NCI-H2081 (cell line): Measurements from ENCODE around the gene IGFBP5.

ENCODE experiments used
- DNase-seq, 2 experiments: peaks; one replicate each; lab custom pipeline; 2025; lab: John Stamatoyannopoulos, UW

The IGFBP5 gene

DNA sequence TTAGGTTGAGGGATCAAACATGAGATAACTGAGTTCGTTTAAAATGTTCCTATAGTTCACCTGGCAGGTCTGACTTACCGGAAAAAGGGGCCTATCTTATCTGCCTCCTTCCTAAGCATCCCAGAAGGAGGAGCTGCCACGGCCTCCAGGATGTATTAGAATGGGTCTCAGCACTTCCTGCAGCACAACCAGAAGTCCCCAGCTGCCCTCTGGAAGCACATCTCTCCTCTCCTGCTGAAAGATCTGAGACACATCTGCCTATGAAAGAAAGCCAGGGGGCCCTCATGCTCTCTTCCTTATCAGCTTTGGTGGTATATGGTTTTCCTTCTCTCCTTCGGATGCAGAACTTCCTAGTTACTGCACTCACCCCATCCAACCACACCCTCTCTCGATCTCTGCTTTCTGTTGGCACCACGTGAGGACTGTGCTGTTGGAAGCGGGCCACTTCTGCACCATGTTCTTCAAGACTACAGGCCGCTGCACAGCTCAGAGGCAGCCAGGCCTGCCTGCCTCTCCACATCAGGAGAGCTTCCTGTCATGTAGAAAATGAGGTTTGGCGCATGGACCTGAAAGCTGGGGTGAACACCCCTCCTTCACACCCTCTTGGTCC is 6.5 kb downstream of the IGFBP5 start:
- peak in 1 of 2 experiments; percentile 21 for DNase-seq

GRCh38 chr2:216687646-216688045 is 7.7 kb downstream of the IGFBP5 start:
- DNase-seq, result no peak

DNA sequence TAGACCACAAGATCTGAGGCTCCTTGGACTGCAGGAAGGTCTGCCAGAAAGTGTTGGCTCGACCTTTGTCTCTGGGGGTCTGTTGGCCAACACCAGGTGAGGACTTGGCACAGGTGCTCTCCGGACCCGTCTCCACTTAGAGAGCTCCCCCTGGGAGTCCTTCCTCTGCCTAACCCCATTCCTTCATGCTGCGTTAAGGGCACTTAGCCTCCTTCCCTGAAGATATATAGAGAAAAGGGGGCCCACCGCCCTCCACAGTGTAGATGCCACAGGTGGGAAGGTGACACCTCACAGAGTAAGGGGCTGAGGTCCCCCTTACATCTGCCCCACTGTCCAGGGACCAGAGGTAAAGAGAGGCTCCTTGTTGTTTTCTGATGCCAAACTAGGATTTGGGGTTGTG is 8.2 kb downstream of the IGFBP5 start:
- no peak for DNase-seq

- no peak for DNase-seq
These were observed 9.9 kb downstream of the IGFBP5 start for GRCh38 chr2:216685327-216685875.

GRCh38 chr2:216683846-216684245 is 11.5 kb downstream of the IGFBP5 start:
- no peak for DNase-seq

GRCh38 chr2:216681683-216682082 is 13.7 kb downstream of the IGFBP5 start:
- no peak for DNase-seq

- DNase-seq, result no peak
These were observed 14.3 kb downstream of the IGFBP5 start for GRCh38 chr2:216680951-216681629.

DNA sequence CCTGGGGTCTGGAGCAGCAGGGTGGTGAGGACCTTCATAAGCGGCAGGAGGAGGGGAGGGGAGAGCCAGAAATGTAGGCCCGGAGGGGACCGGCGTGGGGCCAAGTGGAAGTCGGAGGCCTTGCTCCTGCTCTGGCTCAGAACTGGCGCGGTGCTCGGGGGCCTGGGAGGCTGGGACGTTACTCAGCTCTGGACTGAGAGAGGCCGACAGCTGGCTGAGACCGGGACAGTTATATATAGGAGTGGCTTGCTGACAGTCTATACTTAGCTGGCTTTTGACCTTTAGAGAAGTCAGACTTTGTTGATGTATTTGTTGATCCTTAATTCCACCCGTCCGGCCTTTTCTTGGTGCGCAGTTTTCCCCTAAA is 15.7 kb downstream of the IGFBP5 start:
- no peak for DNase-seq

GRCh38 chr2:216678813-216679657 is 16.3 kb downstream of the IGFBP5 start:
- no peak for DNase-seq

DNA sequence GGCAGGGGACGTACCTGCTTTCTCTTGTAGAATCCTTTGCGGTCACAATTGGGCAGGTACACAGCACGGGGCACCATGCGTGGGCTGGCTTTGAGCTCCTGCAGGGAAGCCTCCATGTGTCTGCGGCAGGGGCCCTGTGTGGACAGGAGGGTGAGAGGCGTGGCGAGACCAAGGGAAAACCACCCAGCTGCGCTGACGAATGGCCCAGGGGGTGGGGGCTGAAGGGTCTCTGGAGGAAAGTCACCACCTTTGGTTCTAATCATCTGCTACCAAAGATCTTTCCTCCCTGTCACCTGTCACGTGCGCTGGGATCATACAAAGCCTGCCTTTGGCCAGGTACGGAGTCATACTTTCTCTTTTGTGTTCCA is 17.3 kb downstream of the IGFBP5 start:
- DNase-seq, result no peak

DNA sequence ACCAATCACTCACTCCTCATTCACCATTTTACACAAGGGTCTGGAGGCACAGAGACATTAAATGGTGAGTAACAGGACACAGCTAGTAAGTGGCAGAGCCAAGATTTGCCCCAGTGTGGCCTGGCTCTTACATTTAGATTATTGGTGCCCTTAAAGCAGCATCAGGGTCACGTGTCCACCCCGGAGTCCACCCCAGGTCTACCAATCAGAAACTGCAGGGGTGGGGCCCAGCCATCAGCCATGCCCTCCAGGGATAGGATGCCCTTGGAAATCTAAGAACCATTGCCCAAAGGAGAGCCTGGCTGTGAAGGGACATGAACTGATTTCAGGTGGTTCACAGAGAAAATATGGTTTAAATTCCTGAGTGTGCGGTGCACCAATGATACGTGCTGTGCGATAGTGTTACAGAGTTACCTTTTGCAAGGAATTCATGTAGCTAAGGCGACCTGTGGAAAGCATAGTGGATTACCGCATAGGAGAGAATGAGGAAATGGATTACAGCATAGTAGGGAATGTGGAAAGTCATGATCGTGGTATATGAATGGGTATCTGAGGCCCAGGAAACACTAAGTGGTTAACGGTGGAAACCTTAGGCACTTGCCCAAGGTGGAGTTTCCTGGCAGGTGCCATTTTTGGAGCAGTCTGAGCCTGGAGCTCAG is 17.8 kb downstream of the IGFBP5 start:
- DNase-seq, result no peak

DNA sequence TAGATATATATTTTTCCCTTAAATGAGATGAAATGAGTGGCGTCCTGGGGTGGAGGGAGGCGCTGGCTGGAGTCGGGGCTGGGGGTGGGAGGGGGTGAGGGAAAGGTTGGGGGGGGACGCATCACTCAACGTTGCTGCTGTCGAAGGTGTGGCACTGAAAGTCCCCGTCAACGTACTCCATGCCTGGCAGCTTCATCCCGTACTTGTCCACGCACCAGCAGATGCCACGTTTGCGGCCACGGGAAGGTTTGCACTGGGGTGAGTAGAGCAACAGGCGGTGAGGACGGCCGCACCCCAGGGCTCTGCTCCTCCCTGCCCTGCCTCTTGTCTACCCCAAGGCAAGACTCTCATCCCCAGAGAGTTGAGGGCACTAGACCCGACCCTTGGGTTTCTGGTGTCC is 18.7 kb downstream of the IGFBP5 start:
- DNase-seq, result no peak

- DNase-seq, result no peak
These were observed 21.0 kb downstream of the IGFBP5 start for GRCh38 chr2:216674376-216674775.

DNA sequence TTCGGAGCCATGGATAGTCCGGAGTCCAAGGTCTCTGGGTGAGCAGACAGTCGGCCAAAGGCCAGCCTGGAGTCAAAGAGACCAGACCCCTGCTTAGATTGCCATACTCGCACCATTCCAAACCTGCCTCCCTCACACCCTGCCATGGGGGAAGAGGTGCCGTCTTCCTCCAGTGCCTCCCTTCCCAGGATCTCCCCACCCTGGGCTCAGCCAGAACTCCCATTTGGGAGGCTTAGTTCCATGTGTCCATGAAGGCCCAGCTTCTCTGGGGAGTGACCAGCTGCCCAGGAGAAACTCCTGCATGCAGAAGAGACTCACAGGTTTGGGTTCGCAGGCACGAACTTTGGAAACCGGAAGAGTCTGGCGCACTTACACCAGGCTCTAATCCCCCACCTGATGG is 21.7 kb downstream of the IGFBP5 start:
- no peak for DNase-seq

DNA sequence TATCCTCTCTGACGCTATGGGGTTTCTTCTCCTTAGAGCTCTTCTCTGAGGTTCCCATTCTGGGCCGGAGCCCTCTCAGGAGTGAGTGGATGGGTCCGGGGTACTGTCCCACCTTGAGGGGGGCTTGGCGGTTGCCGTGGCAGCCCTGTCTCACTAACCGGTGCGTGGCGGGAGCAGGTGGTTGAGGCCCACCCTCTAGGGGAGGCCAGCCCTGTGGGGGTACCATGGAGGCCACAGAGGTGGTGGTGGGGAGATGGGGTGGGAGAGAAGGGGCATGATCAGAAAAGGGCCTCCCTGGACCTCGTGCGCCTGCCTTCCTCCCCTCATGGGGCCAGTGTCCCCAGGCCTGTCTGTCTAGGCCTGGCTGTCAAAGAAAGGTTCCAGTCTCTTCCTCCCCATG is 22.3 kb downstream of the IGFBP5 start:
- no peak for DNase-seq

- no peak for DNase-seq
These were observed 22.9 kb downstream of the IGFBP5 start for GRCh38 chr2:216672466-216672865.

DNA sequence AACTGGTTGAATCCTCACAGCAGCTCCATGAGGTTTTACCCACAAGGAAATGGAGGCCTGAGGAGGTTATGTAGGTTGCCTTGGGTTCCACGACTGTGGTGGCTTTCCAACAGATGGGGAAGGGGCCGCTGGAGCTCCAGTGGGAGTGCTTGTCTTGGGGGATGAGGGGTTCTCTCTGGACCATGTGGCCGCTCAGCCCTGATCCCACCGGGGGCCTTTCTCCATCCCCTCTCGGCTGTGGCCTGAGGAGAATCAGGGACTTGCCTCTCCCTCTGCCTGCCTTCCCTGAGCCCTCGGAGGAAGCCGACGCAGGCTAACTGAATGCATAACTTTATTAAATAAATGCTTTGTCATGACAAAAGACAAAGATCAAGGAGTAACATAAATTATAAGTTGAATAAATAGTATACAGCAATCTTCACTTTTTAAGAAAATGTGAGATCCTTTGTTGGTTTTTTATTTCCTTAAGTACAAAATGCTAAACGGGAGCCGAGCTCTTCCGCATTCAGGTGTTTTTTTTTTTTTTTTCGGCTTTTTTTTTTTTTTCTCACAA is 23.5 kb downstream of the IGFBP5 start:
- DNase-seq, result no peak

DNA sequence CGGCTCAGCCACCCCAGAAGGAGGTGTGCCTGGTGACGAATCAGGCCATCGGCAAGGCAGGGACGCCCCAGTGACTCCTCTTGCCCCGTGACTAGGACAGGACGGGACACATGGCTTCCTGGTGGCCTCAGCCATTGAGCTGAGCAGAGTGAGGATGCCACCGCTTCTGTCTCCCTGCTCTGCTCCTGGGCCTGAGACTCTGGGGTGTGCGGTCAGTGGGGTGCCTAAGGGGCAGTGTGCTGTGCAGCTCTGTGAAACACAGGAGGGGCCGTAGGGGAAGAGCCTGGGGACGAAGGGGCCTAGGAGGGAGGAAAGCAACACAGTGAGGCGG is 24.3 kb downstream of the IGFBP5 start:
- no peak for DNase-seq

- DNase-seq, result no peak
These were observed 24.9 kb downstream of the IGFBP5 start for GRCh38 chr2:216670266-216671080.

GRCh38 chr2:216666461-216667233 is 28.7 kb downstream of the IGFBP5 start:
- DNase-seq, result peak; percentile 70 to 81

- DNase-seq, result peak; percentile 52 to 79
These were observed 29.6 kb downstream of the IGFBP5 start for GRCh38 chr2:216665717-216666116.
